Gastrocnemius medialis (tissue), 4 donors: ENCODE data around the gene TRIM69.

Source experiments
- POLR2A ChIP-seq, 2 donors: fragments of 450-650 bp; IDR thresholded peaks; one replicate each; pipeline ENCODE4 v1.6.1; 2017; ENCODE audit warnings: antibody characterized with exemption in 2 of 2, mild to moderate bottlenecking in 2 of 2, moderate library complexity in 2 of 2
- TF ChIP-seq, protein P1 (sequence below), 5 experiments: fragments of 450-650 bp in 3 of 5; fragments of 200-600 bp in 2 of 5; sonication (generic) in 2 of 5; IDR thresholded peaks in 4 of 5; conservative IDR thresholded peaks in 1 of 5; 1 replicate in 4 of 5; 2 replicates in 1 of 5; pipeline ENCODE4 v1.5.1; 2016 to 2019; ENCODE audit warnings: antibody characterized with exemption in 5 of 5, mild to moderate bottlenecking in 3 of 5, moderate library complexity in 3 of 5

DNA sequence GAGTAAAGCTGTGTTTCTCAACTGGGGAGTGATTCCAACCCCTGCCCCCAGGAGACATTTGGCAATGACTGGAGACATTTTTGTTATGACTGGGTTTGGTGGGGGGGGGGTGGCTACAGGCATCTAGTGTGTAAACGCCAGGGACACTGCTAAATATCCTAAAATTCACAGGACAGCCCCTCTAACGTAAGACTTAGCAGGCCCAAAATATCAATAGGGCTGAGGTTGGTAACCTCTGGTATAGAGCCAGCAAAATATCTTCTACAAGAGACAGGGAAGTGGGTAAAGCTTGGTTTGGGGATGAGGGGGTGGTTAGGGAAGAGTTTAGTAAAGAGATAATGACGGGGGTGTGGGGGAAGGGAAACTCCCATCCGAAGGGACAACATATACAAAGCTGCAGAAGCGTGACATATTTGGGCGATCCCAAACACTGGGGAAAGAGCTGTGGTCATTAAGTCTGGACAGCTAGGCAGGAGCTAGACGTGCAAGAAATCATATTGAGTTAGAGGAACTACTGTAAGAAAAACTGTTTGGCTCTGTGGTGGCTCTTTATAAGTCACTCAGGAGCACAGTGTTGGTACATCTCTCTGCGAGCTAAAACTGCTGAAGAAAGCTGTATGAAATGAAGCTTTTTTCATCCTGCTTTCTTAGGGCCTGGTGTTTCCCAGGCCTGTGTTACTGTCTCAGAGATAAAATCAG lies 697 bp upstream of the TRIM69 start:
- no peak for TF ChIP-seq POLR2A (IDR thresholded peaks at IDR 0.05)
- TF ChIP-seq, protein P1, sequence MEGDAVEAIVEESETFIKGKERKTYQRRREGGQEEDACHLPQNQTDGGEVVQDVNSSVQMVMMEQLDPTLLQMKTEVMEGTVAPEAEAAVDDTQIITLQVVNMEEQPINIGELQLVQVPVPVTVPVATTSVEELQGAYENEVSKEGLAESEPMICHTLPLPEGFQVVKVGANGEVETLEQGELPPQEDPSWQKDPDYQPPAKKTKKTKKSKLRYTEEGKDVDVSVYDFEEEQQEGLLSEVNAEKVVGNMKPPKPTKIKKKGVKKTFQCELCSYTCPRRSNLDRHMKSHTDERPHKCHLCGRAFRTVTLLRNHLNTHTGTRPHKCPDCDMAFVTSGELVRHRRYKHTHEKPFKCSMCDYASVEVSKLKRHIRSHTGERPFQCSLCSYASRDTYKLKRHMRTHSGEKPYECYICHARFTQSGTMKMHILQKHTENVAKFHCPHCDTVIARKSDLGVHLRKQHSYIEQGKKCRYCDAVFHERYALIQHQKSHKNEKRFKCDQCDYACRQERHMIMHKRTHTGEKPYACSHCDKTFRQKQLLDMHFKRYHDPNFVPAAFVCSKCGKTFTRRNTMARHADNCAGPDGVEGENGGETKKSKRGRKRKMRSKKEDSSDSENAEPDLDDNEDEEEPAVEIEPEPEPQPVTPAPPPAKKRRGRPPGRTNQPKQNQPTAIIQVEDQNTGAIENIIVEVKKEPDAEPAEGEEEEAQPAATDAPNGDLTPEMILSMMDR (IDR thresholded peaks at IDR 0.05 in 4 of 5, conservative IDR thresholded peaks at IDR 0.05 in 1 of 5): no peak
